D721Med (cell line): Measurements from ENCODE around the gene IHH.
A peak's percentile ranks its signal among the peaks of the same experiment; 100 is the strongest.

Source experiments
- DNase-seq: peaks from one replicate; pipeline ENCODE4 v3.0.0; 2011; ENCODE audit warnings: low spot score; ENCODE audit not compliant: insufficient read length
- FAIRE-seq: peaks from 2 replicates; lab custom pipeline; 2011; peaks lifted over from hg19 to GRCh38; lab: Jason Lieb, UNC
- TF ChIP-seq, protein P1 (sequence below): IDR thresholded peaks from 2 replicates; pipeline ENCODE4 v1.5.1; 2012; ENCODE audit warnings: mild to moderate bottlenecking, control low read depth; ENCODE audit not compliant: insufficient read depth; ENCODE audit errors: missing control alignments

IHH gene

DNA sequence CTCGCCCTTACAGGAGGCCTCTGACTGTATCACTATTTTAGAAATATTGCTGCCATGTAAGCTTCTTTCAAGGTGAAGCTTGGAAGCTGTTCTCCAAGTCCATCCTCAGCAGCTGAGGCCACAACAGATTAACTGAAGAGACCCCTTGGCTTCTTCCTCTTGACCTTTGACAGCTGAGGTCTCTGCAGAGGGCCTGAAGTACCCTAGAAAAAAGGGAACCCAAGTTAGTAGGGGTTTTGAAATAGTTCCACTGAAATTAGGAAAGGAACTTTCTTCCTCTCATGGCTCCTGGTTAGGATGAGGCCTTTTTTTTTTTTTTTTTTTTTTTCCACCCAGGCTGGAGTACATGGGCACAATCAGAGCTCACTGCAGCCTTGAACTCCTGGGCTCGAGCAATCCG is 15.5 kb upstream of the IHH start:
- no peak for DNase-seq
- no peak for FAIRE-seq
- TF ChIP-seq, protein P1, sequence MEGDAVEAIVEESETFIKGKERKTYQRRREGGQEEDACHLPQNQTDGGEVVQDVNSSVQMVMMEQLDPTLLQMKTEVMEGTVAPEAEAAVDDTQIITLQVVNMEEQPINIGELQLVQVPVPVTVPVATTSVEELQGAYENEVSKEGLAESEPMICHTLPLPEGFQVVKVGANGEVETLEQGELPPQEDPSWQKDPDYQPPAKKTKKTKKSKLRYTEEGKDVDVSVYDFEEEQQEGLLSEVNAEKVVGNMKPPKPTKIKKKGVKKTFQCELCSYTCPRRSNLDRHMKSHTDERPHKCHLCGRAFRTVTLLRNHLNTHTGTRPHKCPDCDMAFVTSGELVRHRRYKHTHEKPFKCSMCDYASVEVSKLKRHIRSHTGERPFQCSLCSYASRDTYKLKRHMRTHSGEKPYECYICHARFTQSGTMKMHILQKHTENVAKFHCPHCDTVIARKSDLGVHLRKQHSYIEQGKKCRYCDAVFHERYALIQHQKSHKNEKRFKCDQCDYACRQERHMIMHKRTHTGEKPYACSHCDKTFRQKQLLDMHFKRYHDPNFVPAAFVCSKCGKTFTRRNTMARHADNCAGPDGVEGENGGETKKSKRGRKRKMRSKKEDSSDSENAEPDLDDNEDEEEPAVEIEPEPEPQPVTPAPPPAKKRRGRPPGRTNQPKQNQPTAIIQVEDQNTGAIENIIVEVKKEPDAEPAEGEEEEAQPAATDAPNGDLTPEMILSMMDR = no peak

DNA sequence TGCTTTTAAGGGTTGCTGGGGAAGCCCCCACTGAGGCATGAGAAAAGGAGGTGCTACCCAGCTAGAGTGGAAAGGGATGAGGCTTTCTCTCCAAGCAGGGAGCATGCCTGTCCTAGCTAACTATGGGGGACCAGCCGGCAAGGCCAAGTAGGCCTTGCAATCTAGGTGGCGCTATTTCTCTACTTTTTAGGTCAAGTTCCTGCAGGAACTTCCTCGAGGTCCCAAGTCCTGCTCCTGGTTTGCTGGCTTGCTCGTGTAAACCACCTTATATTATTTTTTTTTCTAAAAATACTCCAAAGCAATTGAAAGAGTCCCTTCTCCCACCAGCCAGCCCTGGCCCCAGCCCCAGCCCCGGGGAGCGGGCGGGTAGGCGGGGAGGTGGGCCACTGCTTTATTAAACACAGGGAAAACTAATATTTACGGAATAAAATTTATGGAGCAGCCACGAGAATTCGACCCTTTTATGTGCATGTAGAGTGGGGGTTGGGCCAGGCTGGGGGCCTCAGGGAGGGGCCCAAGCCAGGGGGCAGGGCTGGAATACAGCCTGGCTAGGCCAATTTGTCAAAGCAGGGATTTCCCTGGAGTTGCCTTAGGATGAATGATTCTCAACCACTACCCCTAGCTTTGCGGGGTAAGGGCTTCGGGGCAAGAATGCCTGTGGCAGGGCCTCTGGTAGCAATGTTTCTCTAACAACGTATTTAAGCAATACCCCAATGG is 12.8 kb upstream of the IHH start:
- TF ChIP-seq, protein P1 = peak; percentile 64
- no peak for FAIRE-seq
- no peak for DNase-seq

DNA sequence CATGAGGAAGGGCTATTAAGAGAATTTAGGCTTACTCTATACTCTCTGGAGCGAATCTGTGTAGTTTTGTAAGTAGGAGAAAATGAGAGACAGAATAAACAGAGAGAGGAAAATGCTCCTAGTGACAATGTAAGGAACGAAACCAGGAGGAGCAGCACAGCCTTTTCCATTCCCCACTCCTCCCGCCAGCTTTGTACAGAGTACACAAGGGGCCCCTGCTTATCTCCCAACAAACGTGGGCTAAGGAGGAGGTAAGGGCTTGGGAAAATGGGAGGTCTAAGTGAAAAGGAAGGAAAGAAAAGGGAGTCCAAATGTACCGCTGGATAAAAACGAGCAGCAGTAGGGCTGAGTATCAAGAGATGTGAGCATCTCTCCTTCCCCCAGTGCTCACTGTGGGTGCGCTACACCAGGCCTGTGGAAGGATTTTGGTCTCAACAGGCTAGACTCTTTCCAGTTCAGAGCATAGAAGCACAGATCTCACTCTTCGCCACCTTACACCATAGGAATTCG is 12.1 kb upstream of the IHH start:
- no peak for DNase-seq
- no peak for FAIRE-seq
- TF ChIP-seq, protein P1 = no peak

DNA sequence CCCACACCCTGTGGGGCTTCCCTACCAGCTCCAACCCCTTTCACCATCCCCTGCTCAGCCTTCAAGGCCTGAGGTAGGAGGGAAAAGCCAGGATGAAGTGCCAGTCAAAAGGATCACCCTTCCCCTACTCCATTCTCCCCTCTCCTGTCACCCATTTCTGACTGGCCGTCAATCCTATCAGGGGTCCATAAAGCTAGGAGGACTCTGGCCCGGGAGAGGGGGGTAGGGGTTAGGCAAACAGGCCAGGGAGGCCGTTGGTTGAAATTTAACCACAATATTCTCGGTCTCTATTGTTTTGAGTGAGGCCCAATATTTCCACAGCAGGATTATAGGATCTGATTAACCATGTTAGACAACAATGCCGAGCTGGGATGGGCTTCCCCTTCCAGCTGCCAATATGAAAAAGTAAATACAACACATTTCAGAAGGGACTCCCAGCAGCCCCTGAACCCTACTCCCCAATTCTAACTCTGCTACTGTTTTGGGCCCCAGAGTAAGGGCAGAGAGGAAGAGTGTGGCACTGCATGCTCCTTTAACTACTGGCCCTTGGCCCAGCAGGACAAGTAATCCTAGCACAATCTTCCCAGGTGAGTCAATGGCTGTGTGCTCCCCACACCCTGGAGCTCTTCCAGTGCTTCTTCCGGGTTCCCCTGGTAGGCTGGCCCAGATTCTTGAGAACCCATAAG is 10.6 kb upstream of the IHH start:
- FAIRE-seq (no peak), DNase-seq (no peak)
- TF ChIP-seq, protein P1 = no peak

DNA sequence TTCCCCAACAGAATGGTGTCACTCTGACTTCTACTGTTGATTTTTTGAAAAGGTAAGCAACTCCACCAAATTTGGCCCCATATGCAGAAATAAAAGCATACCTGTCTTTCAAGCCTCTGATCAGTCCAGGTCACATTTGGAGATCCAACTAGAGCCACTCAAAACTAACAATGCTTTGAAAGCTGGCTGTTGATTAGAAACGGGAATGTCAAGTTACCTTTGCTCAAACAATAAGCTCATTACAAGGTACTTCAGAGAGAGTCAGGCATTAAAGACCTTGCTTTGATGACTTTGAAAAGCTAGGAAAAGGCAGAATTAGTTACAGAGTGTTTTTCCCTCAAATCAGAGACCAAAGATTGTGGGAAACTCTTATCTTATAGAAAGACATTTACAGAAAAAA is 4.8 kb upstream of the IHH start:
- FAIRE-seq = no peak

DNA sequence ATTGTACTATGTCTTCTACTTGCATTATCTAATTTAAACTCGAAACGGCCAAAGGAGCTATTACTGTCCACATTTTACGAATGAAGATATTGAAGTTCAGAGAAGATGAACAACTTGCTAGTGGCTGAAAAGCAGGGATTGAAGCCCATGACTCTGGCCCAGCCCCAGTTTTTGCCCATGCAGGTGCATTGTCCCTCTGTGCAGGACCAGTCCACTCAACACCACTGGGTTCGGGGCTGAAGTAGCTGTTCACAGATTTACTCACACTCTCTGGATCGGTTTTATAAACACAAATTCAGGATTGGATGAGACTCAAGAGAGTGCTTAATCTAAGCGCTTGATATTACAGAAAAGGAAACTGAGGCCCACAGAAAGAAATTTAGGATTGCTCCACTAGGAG is 1.4 kb upstream of the IHH start:
- DNase-seq = no peak
- FAIRE-seq = no peak
- TF ChIP-seq, protein P1 = no peak

More for the DNA sequence above, 4.8 kb upstream of the IHH start:
- TF ChIP-seq, protein P1 = no peak
- no peak for DNase-seq
